ENCODE results near the gene BACH1. TPM values are rescaled to one million over a fixed set of nuclear protein-coding genes. Genes with fewer than 3 reads are reported as not detected.

The BACH1 gene
- total RNA-seq, 1 experiment from 2014 or later, result 65.2 TPM

GRCh38 chr21:29312981-29313380 is 14.3 kb downstream of the BACH1 start:
- intact Hi-C loops (cut with micrococcal nuclease; ENCODE audit: unreplicated experiment), result no loop called here
- TF ChIP-seq CTCF (IDR thresholded peaks at IDR 0.05; ENCODE audit: insufficient read depth in 1 of 2, low read depth in 1 of 2, low read length in 1 of 2, severe bottlenecking in 1 of 2, unreplicated experiment in 1 of 2), result no peak
- Mint-ChIP-seq H3K4me1 (ENCODE audit: low read depth, unreplicated experiment) (peaks cover 27% of the 10 kb centered on the region), H3K36me3 (ENCODE audit: insufficient read depth, unreplicated experiment) (no peaks in the 10 kb centered on the region), H3K4me3 (ENCODE audit: unreplicated experiment) (no peak overlapping the region), H3K27ac (ENCODE audit: unreplicated experiment) (no peak overlapping the region), H3K9me3 (ENCODE audit: unreplicated experiment) (peaks cover 7% of the 10 kb centered on the region), H3K27me3 (ENCODE audit: insufficient read depth, unreplicated experiment) (no peaks in the 10 kb centered on the region)
- CTCF ChIA-PET, result no interaction called here
- DNase-seq, result no peak
- POLR2A ChIA-PET, result no interaction called here
- H3K4me1 ChIP-seq, result 0 out of 2 replicates have a peak, but pooled peaks cover 4% of the 10 kb centered on the region
- H3K4me3 ChIP-seq (ENCODE audit: low read depth, low read length), result no peak overlapping the region
- H3K9me3 ChIP-seq, result no peaks in the 10 kb centered on the region
- no TSS peak for BruUV-seq (replicated peaks)
- H3K36me3 ChIP-seq (ENCODE audit: control insufficient read depth, insufficient read depth, low read length), result no peaks in the 10 kb centered on the region; the same call in 1 of the 2 replicates
- H3K27me3 ChIP-seq (replicated peaks; ENCODE audit: control insufficient read depth, insufficient read depth, low read length), result no peaks in the 10 kb centered on the region

GRCh38 chr21:29313662-29314408 is 15.1 kb downstream of the BACH1 start:
- H3K4me1 Mint-ChIP-seq (ENCODE audit: low read depth, unreplicated experiment), result peaks cover 27% of the 10 kb centered on the region
- no peak overlapping the region for H3K27ac Mint-ChIP-seq (ENCODE audit: unreplicated experiment)
- no peaks in the 10 kb centered on the region for H3K9me3 ChIP-seq
- no peaks in the 10 kb centered on the region for H3K36me3 Mint-ChIP-seq (ENCODE audit: insufficient read depth, unreplicated experiment)
- H3K4me3 ChIP-seq (ENCODE audit: low read depth, low read length), result no peak overlapping the region
- H3K36me3 ChIP-seq (ENCODE audit: control insufficient read depth, insufficient read depth, low read length), result no peaks in the 10 kb centered on the region; the same call in 1 of the 2 replicates
- intact Hi-C loops (cut with micrococcal nuclease; ENCODE audit: unreplicated experiment), result no loop called here
- H3K4me1 ChIP-seq, result 0 out of 2 replicates have a peak, but pooled peaks cover 4% of the 10 kb centered on the region
- no peaks in the 10 kb centered on the region for H3K27me3 Mint-ChIP-seq (ENCODE audit: insufficient read depth, unreplicated experiment)
- POLR2A ChIA-PET, result no interaction called here
- BruUV-seq (replicated peaks), result no TSS peak
- no peak overlapping the region for H3K4me3 Mint-ChIP-seq (ENCODE audit: unreplicated experiment)
- CTCF ChIA-PET, result no interaction called here
- no peak for TF ChIP-seq CTCF (IDR thresholded peaks at IDR 0.05; ENCODE audit: insufficient read depth in 1 of 2, low read depth in 1 of 2, low read length in 1 of 2, severe bottlenecking in 1 of 2, unreplicated experiment in 1 of 2)
- no peak for DNase-seq
- H3K27me3 ChIP-seq (replicated peaks; ENCODE audit: control insufficient read depth, insufficient read depth, low read length), result no peaks in the 10 kb centered on the region
- peaks cover 7% of the 10 kb centered on the region for H3K9me3 Mint-ChIP-seq (ENCODE audit: unreplicated experiment)

- Histone ChIP-seq H3K36me3 (ENCODE audit: control insufficient read depth, insufficient read depth, low read length) (no peaks in the 10 kb centered on the region; the same call in 1 of the 2 replicates), H3K27me3 (replicated peaks; ENCODE audit: control insufficient read depth, insufficient read depth, low read length) (no peaks in the 10 kb centered on the region), H3K9me3 (no peaks in the 10 kb centered on the region), H3K4me1 (0 out of 2 replicates have a peak, but pooled peaks cover 4% of the 10 kb centered on the region), H3K4me3 (ENCODE audit: low read depth, low read length) (no peak overlapping the region)
- Mint-ChIP-seq H3K4me1 (ENCODE audit: low read depth, unreplicated experiment) (peaks cover 36% of the 10 kb centered on the region), H3K9me3 (ENCODE audit: unreplicated experiment) (peaks cover 7% of the 10 kb centered on the region), H3K4me3 (ENCODE audit: unreplicated experiment) (no peak overlapping the region), H3K27me3 (ENCODE audit: insufficient read depth, unreplicated experiment) (no peaks in the 10 kb centered on the region), H3K27ac (ENCODE audit: unreplicated experiment) (no peak overlapping the region), H3K36me3 (ENCODE audit: insufficient read depth, unreplicated experiment) (no peaks in the 10 kb centered on the region)
- CTCF ChIA-PET, result no interaction called here
- POLR2A ChIA-PET, result no interaction called here
- TF ChIP-seq CTCF (IDR thresholded peaks at IDR 0.05; ENCODE audit: insufficient read depth in 1 of 2, low read depth in 1 of 2, low read length in 1 of 2, severe bottlenecking in 1 of 2, unreplicated experiment in 1 of 2), result no peak
- intact Hi-C loops (cut with micrococcal nuclease; ENCODE audit: unreplicated experiment), result no loop called here
- BruUV-seq (replicated peaks), result no TSS peak
- no peak for DNase-seq
Measured at GRCh38 chr21:29315131-29315749, 16.5 kb downstream of the BACH1 start.
